Gastroesophageal sphincter (tissue), 4 donors: Measurements from ENCODE around the gene LCA5L. TPM values are rescaled to one million over a fixed set of nuclear protein-coding genes. Genes with fewer than 3 reads are reported as not detected.

Experiments used
- ATAC-seq: fragments of 150-250 bp; one replicate; pipeline ENCODE4 v1.9.1; 2016; ENCODE audit warnings: mild to moderate bottlenecking, moderate library complexity
- H3K27ac ChIP-seq, 4 donors: fragments of 200-600 bp; sonication (generic) in 3 of 4; 1 replicate in 3 of 4; 2 replicates in 1 of 4; pipeline ENCODE4 v1.5.1; 2016 to 2019
- H3K27me3 ChIP-seq: fragments of 200-600 bp; sonication (generic); one replicate; pipeline ENCODE4 v1.5.1; 2019
- H3K36me3 ChIP-seq, 2 donors: fragments of 200-600 bp; sonication (generic); one replicate each; pipeline ENCODE4 v1.5.1; 2019; ENCODE audit warnings: control low read depth in 1 of 2
- H3K4me1 ChIP-seq, 3 donors: fragments of 200-600 bp; sonication (generic); 1 replicate in 2 of 3; 2 replicates in 1 of 3; pipeline ENCODE4 v1.5.1; 2016 to 2019; ENCODE audit warnings: control low read depth in 2 of 3
- H3K4me3 ChIP-seq, 2 donors: fragments of 200-600 bp; sonication (generic); one replicate each; pipeline ENCODE4 v1.5.1; 2019; ENCODE audit warnings: mild to moderate bottlenecking in 1 of 2, moderate library complexity in 1 of 2
- H3K9me3 ChIP-seq, 3 donors: fragments of 200-600 bp; sonication (generic); one replicate each; pipeline ENCODE4 v1.5.1; 2017 to 2019; ENCODE audit warnings: control low read depth in 2 of 3
- CTCF ChIP-seq, 4 experiments: fragments of 200-600 bp in 2 of 4; fragments of 450-650 bp in 2 of 4; sonication (generic) in 1 of 4; IDR thresholded peaks; one replicate each; pipeline ENCODE4 v1.5.1; 2017 to 2019; ENCODE audit warnings: antibody characterized with exemption in 4 of 4, mild to moderate bottlenecking in 2 of 4, moderate library complexity in 2 of 4
- EP300 ChIP-seq: sonication (generic); formaldehyde crosslinking; IDR thresholded peaks from one replicate; pipeline ENCODE4 v1.6.1; 2017; ENCODE audit warnings: antibody characterized with exemption, mild to moderate bottlenecking
- POLR2A ChIP-seq, 2 donors: fragments of 450-650 bp; IDR thresholded peaks; one replicate each; pipeline ENCODE4 v1.6.1; 2017; ENCODE audit warnings: antibody characterized with exemption in 2 of 2, mild to moderate bottlenecking in 2 of 2, moderate library complexity in 1 of 2
- POLR2AphosphoS5 ChIP-seq: sonication (generic); formaldehyde crosslinking; IDR thresholded peaks from one replicate; pipeline ENCODE4 v1.6.1; 2017; ENCODE audit warnings: antibody characterized with exemption
- WGBS, 2 donors: methylation state at CpG; one replicate each; pipeline ENCODE4 v1.1.5; 2018; ENCODE audit warnings: low coverage in 1 of 2; 5-methylcytosine and 5-hydroxymethylcytosine counted together
- total RNA-seq, 4 donors: library from RNA; depleted of rRNA; stranded (reverse); fragments of >200 nt; gene quantifications; one replicate each; pipeline ENCODE4 v1.1.0, GENCODE V29; 2016

The LCA5L gene
- total RNA-seq, 4 donors from 2014 or later, result 0.54 to 1.6 (median 1.2) TPM

- TF ChIP-seq EP300 (no peak), POLR2AphosphoS5 (no peak), POLR2A (IDR thresholded peaks at IDR 0.05) (no peak), CTCF (IDR thresholded peaks at IDR 0.05) (no peak)
- 1 to 10% methylated on average over 12 to 15 of the region's 15 CpGs for WGBS, 2 donors
- H3K9me3 ChIP-seq, result no peaks in the 10 kb centered on the region
- no peaks in the 10 kb centered on the region for H3K27me3 ChIP-seq
- H3K27ac ChIP-seq, result peak overlapping the region; percentile 48 to 93 (median 91)
- H3K4me1 ChIP-seq, result peaks cover 5 to 17% (median 6%) of the 10 kb centered on the region in 3 donors
- peak; percentile 16 for ATAC-seq
- H3K4me3 ChIP-seq, result peak overlapping the region; percentile 57 to 85
- H3K36me3 ChIP-seq, result no peaks in the 10 kb centered on the region
These were observed 977 bp downstream of the LCA5L start for GRCh38 chr21:39444421-39445180.

GRCh38 chr21:39441502-39442475 lies 3.8 kb downstream of the LCA5L start:
- H3K27ac ChIP-seq, result no peak overlapping the region
- no peak for ATAC-seq
- TF ChIP-seq CTCF (IDR thresholded peaks at IDR 0.05), result peak; percentile 39 to 70 (median 60)
- TF ChIP-seq POLR2A (IDR thresholded peaks at IDR 0.05), result no peak
- 32 to 46% methylated on average over 9 to 13 of the region's 13 CpGs for WGBS, 2 donors
- H3K9me3 ChIP-seq, result no peaks in the 10 kb centered on the region
- H3K4me1 ChIP-seq, result peaks cover 5 to 17% (median 6%) of the 10 kb centered on the region in 3 donors
- no peak overlapping the region for H3K4me3 ChIP-seq
- no peaks in the 10 kb centered on the region for H3K36me3 ChIP-seq
- H3K27me3 ChIP-seq, result no peaks in the 10 kb centered on the region

GRCh38 chr21:39439232-39439631 lies 6.3 kb downstream of the LCA5L start:
- no peak for ATAC-seq
- Histone ChIP-seq H3K27me3 (no peaks in the 10 kb centered on the region), H3K27ac (no peak overlapping the region), H3K9me3 (no peaks in the 10 kb centered on the region), H3K36me3 (no peaks in the 10 kb centered on the region), H3K4me1 (peaks cover 0 to 3% (median 0%) of the 10 kb centered on the region in 3 donors), H3K4me3 (no peak overlapping the region)
- TF ChIP-seq POLR2A (IDR thresholded peaks at IDR 0.05) (no peak), CTCF (IDR thresholded peaks at IDR 0.05) (no peak), POLR2AphosphoS5 (no peak), EP300 (no peak)
- WGBS, 2 donors, result 55 to 67% methylated on average over 1 of the region's 1 CpG

GRCh38 chr21:39434950-39435349 lies 10.6 kb downstream of the LCA5L start:
- TF ChIP-seq POLR2A (IDR thresholded peaks at IDR 0.05), result no peak
- no peak for TF ChIP-seq CTCF (IDR thresholded peaks at IDR 0.05)
- TF ChIP-seq POLR2AphosphoS5, result no peak
- no peak for TF ChIP-seq EP300
- Histone ChIP-seq H3K27me3 (no peaks in the 10 kb centered on the region), H3K36me3 (no peaks in the 10 kb centered on the region), H3K4me1 (peaks cover 0 to 8% (median 0%) of the 10 kb centered on the region in 3 donors), H3K4me3 (no peak overlapping the region), H3K27ac (no peak overlapping the region), H3K9me3 (no peaks in the 10 kb centered on the region)
- WGBS, 2 donors, result 54 to 59% methylated on average over 4 of the region's 4 CpGs
- no peak for ATAC-seq
